Spleen (tissue), 7 donors: ENCODE measurements around the gene DACT3.

Experiments
- POLR2A ChIP-seq, 3 donors: fragments of 450-650 bp; IDR thresholded peaks; one replicate each; pipeline ENCODE4 v1.5.1; 2017; ENCODE audit warnings: antibody characterized with exemption in 3 of 3, mild to moderate bottlenecking in 1 of 3
- TF ChIP-seq, protein P1 (sequence below), 11 experiments: fragments of 200-600 bp in 7 of 11; fragments of 450-650 bp in 4 of 11; sonication (generic) in 4 of 11; IDR thresholded peaks in 8 of 11; conservative IDR thresholded peaks in 3 of 11; 1 replicate in 7 of 11; 2 replicates in 4 of 11; pipeline versions ENCODE4 v1.4.0 to v1.8.0; 2016 to 2021; ENCODE audit warnings: antibody characterized with exemption in 11 of 11, inconsistent platforms in 4 of 11, mild to moderate bottlenecking in 1 of 11
- donor health status: DM: no; HTN: no; CAD: no; lungs with moderate emphysema.
- donor health status: DM: no; HTN: no; CAD: no.
- donor health status: DM: no; HTN: no; CAD: no.

DNA sequence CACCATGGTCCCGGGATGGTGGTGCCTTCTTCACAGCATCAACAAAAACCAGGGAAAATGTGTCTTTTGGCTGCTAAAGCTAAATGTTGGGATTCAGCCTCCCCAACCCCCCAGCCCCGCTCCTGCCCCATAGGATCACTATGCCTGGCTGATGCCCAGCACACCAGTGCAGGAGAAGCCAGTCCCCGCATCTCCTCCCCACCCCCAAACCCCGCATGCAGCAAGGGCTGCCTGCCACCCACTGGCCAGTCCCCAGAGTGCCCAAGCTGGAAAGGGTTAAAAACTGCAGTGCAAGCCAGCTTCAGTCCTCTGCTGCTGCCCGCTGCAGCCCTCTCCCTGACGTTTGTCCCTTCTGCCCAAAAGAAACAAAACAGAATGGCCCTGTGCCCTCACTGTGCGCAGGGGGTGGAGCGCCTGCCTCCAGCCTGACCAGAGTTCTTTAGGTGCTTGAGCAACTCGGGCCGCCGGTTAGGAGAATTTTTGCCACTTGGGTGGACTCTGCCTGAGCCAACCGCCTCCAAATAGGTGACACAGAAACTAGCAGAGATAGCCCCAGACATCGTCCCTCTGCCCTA lies 56.1 kb downstream of the DACT3 start:
- TF ChIP-seq, protein P1, sequence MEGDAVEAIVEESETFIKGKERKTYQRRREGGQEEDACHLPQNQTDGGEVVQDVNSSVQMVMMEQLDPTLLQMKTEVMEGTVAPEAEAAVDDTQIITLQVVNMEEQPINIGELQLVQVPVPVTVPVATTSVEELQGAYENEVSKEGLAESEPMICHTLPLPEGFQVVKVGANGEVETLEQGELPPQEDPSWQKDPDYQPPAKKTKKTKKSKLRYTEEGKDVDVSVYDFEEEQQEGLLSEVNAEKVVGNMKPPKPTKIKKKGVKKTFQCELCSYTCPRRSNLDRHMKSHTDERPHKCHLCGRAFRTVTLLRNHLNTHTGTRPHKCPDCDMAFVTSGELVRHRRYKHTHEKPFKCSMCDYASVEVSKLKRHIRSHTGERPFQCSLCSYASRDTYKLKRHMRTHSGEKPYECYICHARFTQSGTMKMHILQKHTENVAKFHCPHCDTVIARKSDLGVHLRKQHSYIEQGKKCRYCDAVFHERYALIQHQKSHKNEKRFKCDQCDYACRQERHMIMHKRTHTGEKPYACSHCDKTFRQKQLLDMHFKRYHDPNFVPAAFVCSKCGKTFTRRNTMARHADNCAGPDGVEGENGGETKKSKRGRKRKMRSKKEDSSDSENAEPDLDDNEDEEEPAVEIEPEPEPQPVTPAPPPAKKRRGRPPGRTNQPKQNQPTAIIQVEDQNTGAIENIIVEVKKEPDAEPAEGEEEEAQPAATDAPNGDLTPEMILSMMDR (IDR thresholded peaks at IDR 0.05 in 8 of 11, conservative IDR thresholded peaks at IDR 0.05 in 3 of 11) = no peak
- TF ChIP-seq POLR2A (IDR thresholded peaks at IDR 0.05) = no peak
